ENCODE data around the gene NOP53.
"Not testable (repeated sequence)": the region's sequence is repeated elsewhere in the genome, so short reads cannot be mapped to it uniquely, and the experiment has no call there.

NOP53 gene

DNA sequence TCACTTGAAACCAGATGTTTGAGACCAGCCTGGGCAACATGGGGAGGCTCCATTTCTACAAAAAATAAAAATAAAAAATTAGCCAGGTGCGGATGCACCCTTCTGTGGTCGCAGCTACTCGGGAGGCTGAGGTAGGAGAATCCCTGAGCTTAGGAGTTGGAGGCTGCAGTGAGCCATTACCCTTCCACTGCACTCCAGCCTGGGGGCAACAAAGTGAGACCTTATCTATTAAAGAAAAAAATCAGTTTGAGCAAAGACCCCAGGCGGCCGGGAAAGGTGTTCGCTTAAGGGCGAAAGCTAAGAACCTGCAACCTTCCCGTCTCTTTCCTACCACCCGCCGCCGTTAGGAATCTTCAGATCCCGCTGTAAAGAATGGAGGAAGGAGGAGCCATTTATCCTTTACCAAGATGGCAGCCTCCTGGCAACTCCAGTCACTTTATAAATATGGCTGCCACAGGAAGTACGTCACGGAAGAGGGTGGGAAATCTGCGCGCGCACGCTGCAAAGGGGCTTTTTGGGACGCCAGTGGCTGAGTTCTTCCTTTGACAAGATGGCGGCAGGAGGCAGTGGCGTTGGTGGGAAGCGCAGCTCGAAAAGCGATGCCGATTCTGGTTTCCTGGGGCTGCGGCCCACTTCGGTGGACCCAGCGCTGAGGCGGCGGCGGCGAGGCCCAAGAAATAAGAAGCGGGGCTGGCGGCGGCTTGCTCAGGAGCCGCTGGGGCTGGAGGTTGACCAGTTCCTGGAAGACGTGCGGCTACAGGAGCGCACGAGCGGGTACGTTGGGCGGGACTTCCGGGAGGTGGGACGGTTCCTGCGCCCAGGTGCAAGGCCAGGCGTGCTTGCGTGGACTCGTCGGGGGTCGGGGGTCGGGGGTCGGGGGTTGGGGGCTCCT lies at the start of gene NOP53:
TSS of gene NOP53 (plus strand) at position 537 of the 892 bp plus-strand sequence. CDS start at position 551, 14 bp downstream.
- peak; percentile 94 to 95 for DNase-seq

DNA sequence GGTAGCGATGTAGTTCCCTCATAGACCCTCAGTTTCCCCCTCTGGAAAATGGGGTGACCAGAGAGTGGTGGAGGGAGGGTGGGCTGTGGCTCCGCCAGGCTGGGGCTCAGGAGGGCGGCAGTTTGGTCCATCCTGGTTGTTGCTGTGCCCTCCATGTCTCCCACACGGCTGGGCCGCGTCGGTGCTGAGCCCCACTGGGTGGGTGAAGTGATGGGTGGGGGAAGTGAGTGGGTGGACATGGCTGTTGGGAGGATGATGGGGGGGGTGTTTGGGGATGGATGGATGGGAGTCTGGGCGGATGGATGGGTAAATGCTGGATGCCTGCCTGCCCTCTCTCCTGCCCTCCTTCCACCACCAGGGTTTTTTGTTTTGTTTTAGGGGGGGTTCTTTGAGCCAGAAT lies 48.7 kb upstream of the NOP53 start:
- DNase-seq = no peak

DNA sequence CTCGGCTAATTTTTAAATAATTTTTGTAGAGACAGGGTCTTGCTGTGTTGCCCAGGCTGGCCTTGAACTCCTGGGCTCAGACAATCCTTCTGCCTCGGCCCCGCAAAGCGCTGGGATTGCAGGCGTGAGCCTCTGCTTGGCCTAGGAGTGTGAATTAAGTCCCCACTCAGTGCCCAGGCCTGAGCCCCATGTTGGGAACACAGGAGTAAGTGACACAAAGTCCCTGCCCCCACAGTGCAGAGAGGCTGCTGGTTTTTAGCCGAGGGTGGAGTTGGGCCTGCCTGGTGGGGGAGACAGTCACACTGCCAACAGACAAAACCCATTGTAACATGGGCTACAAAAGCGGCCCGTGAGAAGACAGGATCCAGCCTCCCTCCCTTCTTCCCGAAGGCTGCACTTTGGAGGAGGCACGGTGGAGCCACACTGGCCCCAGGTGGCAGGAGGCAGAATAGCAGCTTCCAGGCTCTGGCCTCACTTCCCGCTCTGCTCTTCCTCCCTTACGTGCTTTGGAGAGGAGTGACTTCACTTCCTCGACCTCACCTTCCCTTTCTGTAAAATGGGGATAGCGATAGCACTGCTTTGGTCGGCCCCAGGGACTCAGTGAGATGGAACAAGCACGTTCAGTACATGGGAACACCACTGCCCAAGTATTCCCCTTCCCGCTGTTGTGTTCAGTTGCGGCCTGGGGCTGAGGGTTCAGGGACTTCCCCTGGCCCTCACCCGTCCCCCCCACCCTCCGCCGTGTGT lies 47.3 kb upstream of the NOP53 start:
- DNase-seq = peak; percentile 75 to 88

DNA sequence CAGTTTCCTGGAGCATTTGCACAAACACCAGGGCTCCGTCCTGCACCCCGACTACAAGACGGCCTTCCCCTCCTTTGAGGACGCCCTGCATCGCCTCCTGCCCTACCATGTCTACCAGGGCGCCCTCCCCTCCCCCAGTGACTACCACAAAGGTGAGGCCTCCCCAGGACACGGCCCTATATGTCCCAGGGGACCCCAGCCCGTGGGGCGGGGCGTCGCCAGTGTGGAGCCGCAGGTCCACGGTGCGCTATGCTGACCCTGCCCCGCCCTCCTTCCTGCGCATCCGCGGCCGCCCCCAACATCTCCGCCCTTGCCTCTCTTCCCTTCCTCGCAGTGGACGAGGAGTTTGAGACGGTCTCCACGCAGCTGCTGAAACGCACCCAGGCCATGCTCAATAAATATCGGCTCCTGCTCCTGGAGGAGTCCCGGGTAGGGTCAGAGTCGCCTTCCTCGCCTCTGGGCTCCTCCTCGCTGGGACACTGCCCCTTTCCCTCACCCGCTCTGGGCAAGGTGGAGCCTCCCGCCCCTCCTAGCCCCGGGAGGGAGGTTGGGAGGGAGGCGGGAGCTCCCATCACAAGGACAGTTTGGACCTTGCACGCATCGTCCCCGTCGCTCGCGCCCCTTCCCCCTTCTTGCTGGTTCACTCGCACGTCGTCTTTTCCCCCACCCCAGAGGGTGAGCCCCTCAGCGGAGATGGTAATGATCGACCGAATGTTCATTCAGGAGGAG lies 46.6 kb upstream of the NOP53 start:
- no peak for DNase-seq

DNA sequence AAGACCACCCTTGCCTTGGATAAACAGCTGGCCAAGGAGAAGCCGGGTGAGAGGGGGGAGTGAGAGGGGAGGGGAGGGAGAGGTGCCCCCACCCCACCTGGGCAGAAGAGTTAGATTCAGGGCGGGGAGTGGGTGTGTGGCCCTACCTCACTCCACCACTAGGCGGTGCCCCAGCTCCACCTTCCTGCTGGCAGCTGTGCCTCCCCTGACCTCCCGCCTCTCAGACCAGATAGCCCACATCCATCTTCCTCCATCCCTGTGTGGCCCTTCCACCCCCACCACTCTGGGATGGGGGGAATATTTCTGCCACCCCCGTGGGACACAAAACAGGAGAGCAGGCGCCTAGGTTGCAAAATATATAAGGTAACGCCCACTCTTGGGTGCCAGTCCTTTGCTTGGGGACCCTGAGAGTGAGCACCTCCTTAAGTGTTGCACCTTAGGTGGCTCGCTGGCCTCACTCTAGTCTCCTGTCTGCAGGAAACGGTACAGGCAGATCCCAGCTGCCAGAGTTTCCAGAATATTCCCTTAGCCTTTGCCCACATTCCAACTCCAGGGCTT lies 45.9 kb upstream of the NOP53 start:
- DNase-seq = no peak

DNA sequence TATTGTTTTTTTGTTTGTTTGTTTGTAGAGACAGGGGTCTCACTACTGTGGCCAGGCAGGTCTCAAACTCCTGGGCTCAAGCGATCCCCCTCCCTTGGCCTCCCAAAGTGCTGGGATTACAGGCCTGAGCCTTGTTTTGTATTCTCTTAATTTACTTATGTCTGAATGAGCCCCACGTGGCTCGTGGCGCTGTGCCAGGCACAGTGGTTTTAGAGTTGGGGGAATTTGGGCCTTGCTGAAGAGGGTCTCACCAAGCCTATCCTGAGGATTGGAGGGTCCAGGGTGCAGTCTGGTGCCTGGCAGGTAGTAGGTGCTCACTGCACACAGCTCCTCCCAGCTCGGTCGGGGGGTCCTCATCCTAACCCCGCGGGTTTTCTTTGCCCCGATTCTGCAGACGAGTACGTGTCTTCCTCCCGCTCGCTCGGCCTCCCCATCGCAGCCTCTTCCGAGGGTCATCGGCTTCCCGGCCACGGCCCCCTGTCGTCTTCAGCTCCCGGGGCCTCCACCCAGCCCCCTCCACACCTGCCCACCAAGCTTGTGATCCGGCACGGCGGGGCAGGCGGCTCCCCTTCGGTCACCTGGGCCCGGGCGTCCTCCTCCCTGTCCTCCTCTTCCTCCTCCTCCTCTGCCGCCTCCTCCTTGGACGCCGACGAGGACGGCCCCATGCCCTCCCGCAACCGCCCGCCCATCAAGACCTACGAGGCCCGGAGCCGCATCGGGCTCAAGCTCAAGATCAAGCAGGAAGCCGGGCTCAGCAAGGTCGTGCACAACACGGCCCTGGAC lies 44.2 kb upstream of the NOP53 start:
- no peak for DNase-seq

DNA sequence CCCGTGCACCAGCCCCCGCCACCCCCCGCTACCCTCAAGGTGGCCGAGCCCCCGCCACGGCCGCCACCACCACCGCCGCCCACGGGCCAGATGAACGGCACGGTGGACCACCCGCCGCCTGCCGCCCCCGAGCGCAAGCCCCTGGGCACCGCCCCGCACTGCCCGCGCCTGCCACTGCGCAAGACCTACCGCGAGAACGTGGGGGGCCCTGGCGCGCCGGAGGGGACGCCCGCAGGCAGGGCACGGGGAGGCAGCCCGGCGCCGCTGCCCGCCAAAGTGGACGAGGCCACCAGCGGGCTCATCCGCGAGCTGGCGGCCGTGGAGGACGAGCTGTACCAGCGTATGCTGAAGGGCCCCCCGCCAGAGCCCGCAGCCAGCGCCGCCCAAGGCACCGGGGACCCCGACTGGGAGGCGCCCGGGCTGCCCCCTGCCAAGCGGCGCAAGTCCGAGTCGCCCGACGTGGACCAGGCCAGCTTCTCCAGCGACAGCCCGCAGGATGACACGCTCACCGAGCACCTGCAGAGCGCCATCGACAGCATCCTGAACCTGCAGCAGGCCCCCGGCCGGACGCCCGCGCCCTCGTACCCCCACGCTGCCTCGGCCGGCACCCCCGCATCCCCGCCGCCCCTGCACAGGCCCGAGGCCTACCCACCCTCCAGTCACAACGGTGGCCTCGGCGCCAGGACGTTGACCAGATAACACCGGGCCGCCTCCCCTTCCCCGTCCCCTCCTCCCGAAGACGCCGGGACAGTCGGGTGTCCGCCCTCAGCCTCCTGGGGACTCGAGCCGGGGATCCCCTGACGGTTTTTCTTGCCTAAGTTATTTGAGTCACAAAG lies 43.4 kb upstream of the NOP53 start:
- DNase-seq = no peak

DNA sequence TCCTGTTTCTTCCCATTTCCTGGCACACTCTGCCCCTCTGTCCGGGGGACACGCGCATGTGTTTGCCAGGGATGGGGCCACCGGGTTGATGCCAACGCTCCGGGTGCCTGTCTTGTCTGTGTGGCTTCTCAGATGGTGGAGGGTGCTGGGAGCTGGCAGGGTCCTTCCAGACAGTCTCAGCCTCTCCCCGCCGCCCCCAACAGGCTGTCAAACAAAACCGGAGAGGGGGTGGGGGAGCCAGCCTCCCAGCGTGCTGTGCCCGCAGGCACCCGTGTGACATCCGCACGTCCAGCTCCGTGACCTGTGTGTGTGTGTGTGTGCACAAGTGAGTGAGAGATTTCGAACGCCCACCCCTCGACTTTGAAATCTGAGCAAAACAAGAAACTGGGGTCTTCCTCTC lies 42.7 kb upstream of the NOP53 start:
- no peak for DNase-seq

DNA sequence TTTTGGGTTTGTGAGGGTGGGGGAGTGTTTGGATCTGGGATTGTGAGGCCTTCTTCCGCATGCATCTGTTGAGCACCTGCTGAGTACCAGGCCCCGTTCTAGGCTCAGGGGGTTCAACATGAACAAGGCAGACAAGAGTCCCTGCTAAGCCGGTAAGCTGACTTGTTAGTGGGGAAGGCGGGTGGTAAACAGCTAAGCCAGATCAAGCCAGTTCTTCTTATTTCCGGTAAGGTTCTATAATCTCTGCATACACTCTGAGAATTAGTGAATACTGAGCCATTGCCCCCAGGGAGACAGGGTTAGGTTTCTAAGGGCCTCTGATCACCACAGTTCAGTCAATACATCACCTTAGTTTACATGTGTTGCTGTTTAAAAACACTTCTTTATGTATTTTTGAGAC lies 42.0 kb upstream of the NOP53 start:
- DNase-seq = no peak

DNA sequence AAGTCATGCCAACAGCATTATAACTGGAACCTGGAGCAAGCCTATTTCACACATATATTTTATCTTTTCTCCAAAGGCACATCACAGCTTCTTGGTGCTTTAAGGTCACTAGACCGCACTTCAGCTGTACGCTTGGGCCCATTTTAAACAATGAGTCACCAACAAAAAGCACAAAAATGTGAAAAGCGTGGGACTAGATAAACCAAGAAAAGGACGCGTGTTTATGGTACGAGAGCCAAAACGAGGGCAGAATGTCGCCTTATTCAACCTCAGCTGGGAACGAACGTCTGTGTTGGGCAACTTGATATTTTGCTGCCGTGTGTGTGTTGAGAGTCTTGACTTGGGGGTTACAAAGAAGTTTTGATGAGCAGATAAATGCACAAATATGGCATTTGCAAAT lies 41.3 kb upstream of the NOP53 start:
- DNase-seq = no peak

DNA sequence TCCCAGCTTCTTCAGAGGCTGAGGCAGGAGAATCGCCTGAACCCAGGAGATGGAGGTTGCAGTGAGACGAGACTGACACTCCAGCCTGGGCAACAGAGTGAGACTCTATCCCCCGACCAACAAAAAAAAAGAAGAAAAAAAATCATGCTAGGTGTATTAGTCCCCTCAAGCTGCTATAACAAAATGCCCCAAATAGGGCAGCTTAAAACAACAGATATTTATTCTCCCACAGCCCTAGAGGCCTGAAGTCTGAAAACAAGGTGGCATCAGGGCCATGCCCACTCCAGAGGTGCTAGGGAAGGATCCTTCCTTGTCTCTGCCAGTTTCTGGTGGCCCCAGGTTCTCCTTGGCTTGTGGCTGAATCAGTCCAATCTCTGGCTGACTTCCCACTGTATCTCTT lies 40.7 kb upstream of the NOP53 start:
- DNase-seq = no peak

DNA sequence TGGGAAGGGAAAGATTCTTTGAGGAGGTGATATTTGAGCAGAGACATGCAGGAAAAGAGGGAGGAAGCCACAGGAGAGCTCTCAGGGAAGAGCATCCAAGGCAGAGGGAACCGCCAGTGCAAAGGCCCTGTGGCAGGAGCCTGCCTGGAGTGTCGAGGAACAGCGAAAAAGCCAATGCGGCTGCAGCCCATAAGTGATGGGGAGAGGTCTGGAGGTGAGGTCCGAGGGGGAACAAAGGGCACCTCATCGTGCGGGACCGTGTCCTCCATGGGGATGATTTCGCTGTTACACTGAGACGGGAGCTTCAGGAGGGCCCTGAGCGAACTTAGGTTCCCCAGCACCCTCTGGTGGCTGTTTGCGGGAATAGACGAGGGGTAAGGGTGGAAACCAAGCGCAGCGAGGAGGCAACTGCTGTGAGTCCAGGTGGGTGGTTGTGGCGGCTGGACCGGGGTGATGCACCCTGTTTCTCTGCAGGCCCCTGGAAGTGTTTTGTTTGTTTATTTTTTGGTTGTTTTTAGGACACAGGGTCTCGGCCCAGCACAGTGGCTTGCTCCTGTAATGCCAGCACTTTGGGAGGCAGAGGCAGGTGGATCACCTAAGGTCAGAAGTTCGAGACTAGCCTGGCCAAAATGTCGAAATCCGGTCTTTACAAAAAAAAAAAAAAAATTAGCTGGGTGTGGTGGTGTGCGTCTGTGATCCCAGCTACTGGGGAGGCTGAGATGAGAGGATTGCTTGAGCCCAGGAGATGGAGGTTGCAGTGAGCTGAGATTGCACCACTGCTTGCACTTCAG lies 38.0 kb upstream of the NOP53 start:
- DNase-seq = peak; percentile 35 to 51

DNA sequence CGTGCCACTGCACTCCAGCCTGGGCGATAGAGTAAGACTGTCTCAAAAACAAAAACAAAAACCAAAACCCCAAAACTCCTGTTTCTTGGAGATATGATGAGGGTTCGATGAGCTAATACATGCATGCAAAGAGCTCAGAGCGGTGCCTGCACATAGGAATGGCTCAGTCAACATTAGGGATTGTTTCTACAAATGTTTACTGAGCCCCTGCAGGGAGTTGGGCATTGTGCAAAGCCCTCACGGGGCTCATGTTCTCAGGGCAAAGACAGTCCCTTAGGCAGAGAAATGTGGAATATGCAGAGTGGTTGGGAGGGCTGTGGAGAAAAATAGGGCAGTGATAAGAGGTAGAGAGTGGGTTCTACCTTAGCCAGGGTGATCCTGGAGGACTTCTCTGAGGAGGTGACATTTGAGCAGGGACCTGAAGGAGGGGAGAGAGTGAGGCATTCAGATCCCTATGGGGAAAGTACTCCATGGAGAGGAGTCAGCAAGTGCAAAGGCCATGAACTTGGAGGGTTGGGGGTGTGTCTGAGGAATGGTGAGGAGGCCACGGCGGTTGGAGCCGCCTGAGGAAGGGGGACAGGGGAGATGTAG lies 33.6 kb upstream of the NOP53 start:
- DNase-seq = no peak

DNA sequence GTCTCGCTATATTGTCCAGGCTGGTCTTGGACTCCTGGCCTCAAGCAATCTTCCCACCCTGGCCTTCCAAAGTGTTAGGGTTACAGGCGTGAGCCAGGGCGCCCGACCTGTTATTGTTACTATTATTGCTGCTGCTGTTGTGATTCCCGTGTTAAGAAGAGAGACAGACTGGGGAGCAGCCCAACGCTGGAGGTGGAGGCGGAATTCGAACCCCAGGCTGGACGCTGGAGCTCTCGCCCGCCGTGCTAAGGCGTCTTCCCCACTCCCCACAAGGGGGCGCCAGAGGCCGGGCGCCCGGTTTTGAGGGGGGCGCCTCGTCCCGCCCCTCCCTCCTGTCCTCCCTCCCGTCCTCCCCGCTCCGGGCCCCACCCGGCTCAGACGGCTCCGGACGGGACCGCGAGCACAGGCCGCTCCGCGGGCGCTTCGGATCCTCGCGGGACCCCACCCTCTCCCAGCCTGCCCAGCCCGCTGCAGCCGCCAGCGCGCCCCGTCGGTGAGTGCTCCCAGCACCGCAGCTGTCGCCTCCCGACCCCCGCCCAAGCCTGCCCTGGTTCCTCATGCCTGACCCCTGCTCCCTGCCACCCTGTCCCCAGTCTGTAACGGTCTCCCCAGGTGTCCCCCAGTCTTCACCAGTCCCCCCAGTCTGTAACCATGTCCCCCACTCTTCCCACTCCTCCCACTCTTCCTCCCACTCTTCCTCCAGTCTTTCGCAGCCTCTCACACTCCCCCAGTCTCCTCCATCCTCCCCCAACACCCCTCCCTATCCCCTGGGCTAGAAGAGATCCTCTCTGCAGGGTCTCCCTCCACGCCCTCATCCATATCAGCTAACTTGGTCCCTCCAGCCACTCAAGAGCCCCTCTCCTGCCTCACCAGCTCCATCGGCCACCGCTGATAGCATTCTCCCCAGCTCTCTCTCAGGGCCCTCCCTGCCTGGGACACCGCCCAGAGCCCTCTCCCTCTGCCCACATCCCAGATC lies 32.0 kb upstream of the NOP53 start, which contains the start of gene EHD2:
TSS of gene EHD2 (plus strand) at position 377 of the 976 bp plus-strand sequence. CDS start 3,191 bp downstream, outside the sequence.
- DNase-seq = peak in 1 of 2 donors; percentile 26

DNA sequence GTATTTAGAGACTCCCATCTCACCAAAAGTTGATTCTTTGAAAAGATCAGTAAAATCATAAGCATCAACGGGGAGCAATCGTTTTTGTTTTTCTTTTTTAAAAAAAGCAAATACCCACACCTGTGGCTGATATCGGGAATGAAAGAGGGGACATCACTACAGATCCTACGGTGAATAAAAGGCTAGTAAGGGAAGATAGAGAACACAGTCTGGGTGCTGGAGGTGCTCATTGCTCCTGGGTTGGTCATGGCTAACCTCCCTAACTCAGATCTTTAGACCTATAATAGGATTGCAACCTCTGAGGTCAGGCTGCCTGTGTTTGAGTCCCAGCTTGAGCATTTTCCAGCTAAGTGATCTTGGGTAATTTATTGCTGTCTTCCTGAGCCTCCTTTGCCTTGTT lies 31.0 kb upstream of the NOP53 start:
- DNase-seq = no peak

DNA sequence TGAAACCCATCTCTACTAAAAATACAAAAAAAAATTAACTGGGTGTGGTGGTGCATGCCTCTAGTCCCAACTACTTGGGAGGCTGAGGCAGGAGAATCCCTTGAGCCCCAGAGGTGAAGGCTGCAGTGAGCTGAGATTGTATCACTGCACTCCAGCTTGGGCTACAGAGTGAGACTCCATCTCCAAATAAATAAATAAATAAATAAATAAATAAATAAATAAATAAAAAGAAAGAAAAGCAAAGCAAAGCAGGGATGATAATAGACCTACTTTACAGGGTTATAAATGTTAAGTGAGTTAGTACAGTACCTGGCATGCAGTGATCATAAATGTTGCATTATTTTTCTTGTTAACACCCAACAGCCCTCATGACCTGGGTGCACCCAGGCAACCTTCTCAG lies 30.5 kb upstream of the NOP53 start:
- DNase-seq = not testable (repeated sequence)

DNA sequence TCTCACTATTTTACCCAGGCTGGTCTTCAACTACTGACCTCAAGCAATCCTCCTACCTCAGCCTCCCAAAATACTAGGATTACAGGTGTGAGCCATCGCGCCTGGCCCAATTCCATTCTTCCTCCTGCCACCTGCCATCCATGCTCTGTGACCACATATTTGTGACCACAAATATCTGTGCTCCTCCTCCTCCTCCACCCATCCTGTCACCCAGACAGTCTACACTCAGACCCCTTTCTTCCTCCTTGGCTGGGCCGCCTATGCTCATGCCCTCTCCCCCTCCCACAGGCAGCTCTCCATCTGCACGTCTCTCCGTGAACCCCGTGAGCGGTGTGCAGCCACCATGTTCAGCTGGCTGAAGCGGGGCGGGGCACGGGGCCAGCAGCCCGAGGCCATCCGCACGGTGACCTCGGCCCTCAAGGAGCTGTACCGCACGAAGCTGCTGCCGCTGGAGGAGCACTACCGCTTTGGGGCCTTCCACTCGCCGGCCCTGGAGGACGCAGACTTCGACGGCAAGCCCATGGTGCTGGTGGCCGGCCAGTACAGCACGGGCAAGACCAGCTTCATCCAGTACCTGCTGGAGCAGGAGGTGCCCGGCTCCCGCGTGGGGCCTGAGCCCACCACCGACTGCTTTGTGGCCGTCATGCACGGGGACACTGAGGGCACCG lies 28.9 kb upstream of the NOP53 start:
- no peak for DNase-seq

Measured in hippocampal formation (tissue), 2 donors.